Measurements from ENCODE around the gene RNU1-2. TPM values are rescaled to one million over a fixed set of nuclear protein-coding genes. Genes with fewer than 3 reads are reported as not detected.
A peak's percentile ranks its signal among the peaks of the same experiment; 100 is the strongest.

Gene RNU1-2
- total RNA-seq, 1 experiment from 2014 or later: 2,051 TPM

DNA sequence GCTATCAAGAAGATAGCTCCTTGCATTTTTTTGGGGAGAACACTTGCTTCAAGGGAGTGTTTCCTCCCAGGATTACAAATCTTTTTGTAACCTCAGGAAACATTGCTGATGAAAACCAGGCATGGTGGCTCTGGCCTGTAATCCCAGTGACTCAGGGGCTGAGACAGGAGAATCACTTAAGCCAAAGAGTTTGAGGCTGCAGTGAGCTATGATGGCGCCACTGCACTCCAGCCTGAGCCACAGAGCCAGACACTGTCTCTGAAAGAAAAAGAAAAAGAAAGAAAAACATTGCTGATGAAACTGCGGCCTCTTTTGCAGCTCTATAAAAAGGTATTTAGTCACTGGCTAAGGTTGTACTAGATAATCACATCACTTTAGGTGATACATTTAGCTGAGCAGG is 7.3 kb downstream of the RNU1-2 start:
- Histone ChIP-seq H3K9ac (ENCODE audit: extremely low read depth, insufficient read length, low read length) (no peak overlapping the region), H2AFZ (ENCODE audit: low read length) (no peak overlapping the region), H2BK15ac (ENCODE audit: low read depth, low read length) (no peak overlapping the region), H2BK20ac (ENCODE audit: low read depth, low read length, poor library complexity, severe bottlenecking) (no peak overlapping the region), H3K23ac (ENCODE audit: insufficient read length, low read depth, low read length) (no peak overlapping the region), H3K18ac (ENCODE audit: insufficient read length, low read depth, low read length) (no peak overlapping the region), H2BK5ac (ENCODE audit: insufficient read length, low read length) (no peak overlapping the region), H4K20me1 (ENCODE audit: control insufficient read depth, insufficient read depth, insufficient read length) (no peaks in the 10 kb centered on the region), H4K8ac (replicated peaks; ENCODE audit: insufficient read length, low read depth, low read length) (no peak overlapping the region), H3K4me1 (ENCODE audit: insufficient read depth, low read length) (no peaks in the 10 kb centered on the region), H3K4me2 (ENCODE audit: insufficient read depth, insufficient read length, low read length) (no peak overlapping the region), H3T11ph (ENCODE audit: low read length) (no peak overlapping the region), H3K4ac (ENCODE audit: low read depth, low read length) (no peak overlapping the region), H3K79me1 (ENCODE audit: insufficient read depth, low read depth, low read length, poor library complexity, severe bottlenecking) (no peaks in the 10 kb centered on the region), H3K27ac (ENCODE audit: insufficient read length, low read depth, low read length) (no peak overlapping the region), H4K91ac (ENCODE audit: insufficient read length, low read depth, low read length) (no peak overlapping the region), H3K56ac (ENCODE audit: insufficient read length, low read depth, low read length) (no peak overlapping the region), H3K23me2 (ENCODE audit: insufficient read length, low read depth, low read length, poor library complexity, severe bottlenecking) (peaks cover 10% of the 10 kb centered on the region), H3K79me2 (ENCODE audit: insufficient read depth, low read length) (no peaks in the 10 kb centered on the region), H4K5ac (ENCODE audit: insufficient read length, low read depth, low read length) (no peak overlapping the region), H3K9me3 (ENCODE audit: control insufficient read depth, low read depth, low read length) (no peaks in the 10 kb centered on the region), H2AK5ac (ENCODE audit: insufficient read length, low read length) (no peak overlapping the region), H2BK12ac (ENCODE audit: insufficient read length, low read depth, low read length) (no peak overlapping the region), H3K27me3 (ENCODE audit: insufficient read depth, low read length) (no peaks in the 10 kb centered on the region), H2BK120ac (ENCODE audit: low read depth, low read length, poor library complexity, severe bottlenecking) (no peak overlapping the region), H3K14ac (ENCODE audit: insufficient read depth, low read length) (no peak overlapping the region)
- DNase-seq: peak; percentile 33
- Mint-ChIP-seq H3K27ac (peak overlapping the region in 2 of 3 experiments; percentile 50 to 84; a peak in 3 of 7 replicates), H3K27me3 (ENCODE audit: low read depth) (no peaks in the 10 kb centered on the region), H3K9me3 (no peaks in the 10 kb centered on the region; a peak in 1 of 5 replicates), H3K36me3 (ENCODE audit: insufficient read depth in 1 of 3, low read depth in 3 of 3) (peaks cover 0 to 5% (median 0%) of the 10 kb centered on the region in 3 experiments; a peak in 1 of 7 replicates), H3K4me3 (no peak overlapping the region), H3K4me1 (peaks cover 14 to 19% of the 10 kb centered on the region in 2 experiments)
- TF ChIP-seq, protein P1, sequence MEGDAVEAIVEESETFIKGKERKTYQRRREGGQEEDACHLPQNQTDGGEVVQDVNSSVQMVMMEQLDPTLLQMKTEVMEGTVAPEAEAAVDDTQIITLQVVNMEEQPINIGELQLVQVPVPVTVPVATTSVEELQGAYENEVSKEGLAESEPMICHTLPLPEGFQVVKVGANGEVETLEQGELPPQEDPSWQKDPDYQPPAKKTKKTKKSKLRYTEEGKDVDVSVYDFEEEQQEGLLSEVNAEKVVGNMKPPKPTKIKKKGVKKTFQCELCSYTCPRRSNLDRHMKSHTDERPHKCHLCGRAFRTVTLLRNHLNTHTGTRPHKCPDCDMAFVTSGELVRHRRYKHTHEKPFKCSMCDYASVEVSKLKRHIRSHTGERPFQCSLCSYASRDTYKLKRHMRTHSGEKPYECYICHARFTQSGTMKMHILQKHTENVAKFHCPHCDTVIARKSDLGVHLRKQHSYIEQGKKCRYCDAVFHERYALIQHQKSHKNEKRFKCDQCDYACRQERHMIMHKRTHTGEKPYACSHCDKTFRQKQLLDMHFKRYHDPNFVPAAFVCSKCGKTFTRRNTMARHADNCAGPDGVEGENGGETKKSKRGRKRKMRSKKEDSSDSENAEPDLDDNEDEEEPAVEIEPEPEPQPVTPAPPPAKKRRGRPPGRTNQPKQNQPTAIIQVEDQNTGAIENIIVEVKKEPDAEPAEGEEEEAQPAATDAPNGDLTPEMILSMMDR (conservative IDR thresholded peaks at IDR 0.05): no peak
- WGBS (ENCODE audit: extremely low coverage, insufficient read length, low lambda C conversion rate): no CpG with 5 or more reads among the region's 2 CpGs
